ENCODE results near the gene PKLR.
"Not testable (repeated sequence)": the region's sequence is repeated elsewhere in the genome, so short reads cannot be mapped to it uniquely, and the experiment has no call there.

The PKLR gene

GRCh38 chr1:155334962-155335361, 33.7 kb upstream of the PKLR start:
- Histone ChIP-seq H3K4me2 (ENCODE audit: low read depth, low read length) (no peak overlapping the region), H3K9ac (ENCODE audit: low read length) (no peak overlapping the region), H3K9me3 (replicated peaks; ENCODE audit: insufficient read depth, low read length) (no peaks in the 10 kb centered on the region), H3K4me3 (ENCODE audit: low read length) (no peak overlapping the region), H2AFZ (ENCODE audit: low read length) (no peak overlapping the region), H3K36me3 (replicated peaks; ENCODE audit: insufficient read depth, low read length) (0 out of 2 replicates have a peak, but pooled peaks cover 14% of the 10 kb centered on the region), H3K4me1 (ENCODE audit: low read length) (no peaks in the 10 kb centered on the region), H3K27me3 (replicated peaks; ENCODE audit: insufficient read depth, low read length) (no peaks in the 10 kb centered on the region), H3K9me2 (replicated peaks; ENCODE audit: insufficient read depth, low read length) (no peaks in the 10 kb centered on the region), H3K27ac (ENCODE audit: low read length) (no peak overlapping the region), H3K79me2 (ENCODE audit: low read length) (no peaks in the 10 kb centered on the region), H4K20me1 (ENCODE audit: insufficient read depth, low read length) (no peaks in the 10 kb centered on the region), H3F3A (ENCODE audit: insufficient read depth, low read length) (no peaks in the 10 kb centered on the region)
- DNase-seq, result no peak
- no peak for TF ChIP-seq EZH2 (optimal IDR thresholded peaks at IDR 0.05; ENCODE audit: low read depth, low read length)
- no peak for TF ChIP-seq CTCF (IDR thresholded peaks at IDR 0.05; ENCODE audit: low read length)
- no peak for TF ChIP-seq EZH2phosphoT487 (IDR thresholded peaks at IDR 0.05; ENCODE audit: low read length)

- Histone ChIP-seq H3F3A (ENCODE audit: insufficient read depth, low read length) (0 out of 2 replicates have a peak, but pooled peaks cover 4% of the 10 kb centered on the region), H3K9ac (ENCODE audit: low read length) (no peak overlapping the region), H3K27me3 (replicated peaks; ENCODE audit: insufficient read depth, low read length) (no peaks in the 10 kb centered on the region), H3K79me2 (ENCODE audit: low read length) (no peaks in the 10 kb centered on the region), H3K4me2 (ENCODE audit: low read depth, low read length) (no peak overlapping the region), H4K20me1 (ENCODE audit: insufficient read depth, low read length) (no peaks in the 10 kb centered on the region), H3K9me3 (replicated peaks; ENCODE audit: insufficient read depth, low read length) (no peaks in the 10 kb centered on the region), H3K9me2 (replicated peaks; ENCODE audit: insufficient read depth, low read length) (no peaks in the 10 kb centered on the region), H3K4me3 (ENCODE audit: low read length) (no peak overlapping the region), H3K27ac (ENCODE audit: low read length) (no peak overlapping the region), H2AFZ (ENCODE audit: low read length) (no peak overlapping the region), H3K4me1 (ENCODE audit: low read length) (0 out of 2 replicates have a peak, but pooled peaks cover 3% of the 10 kb centered on the region), H3K36me3 (replicated peaks; ENCODE audit: insufficient read depth, low read length) (no peaks in the 10 kb centered on the region)
- TF ChIP-seq EZH2phosphoT487 (IDR thresholded peaks at IDR 0.05; ENCODE audit: low read length) (no peak), CTCF (IDR thresholded peaks at IDR 0.05; ENCODE audit: low read length) (no peak), EZH2 (optimal IDR thresholded peaks at IDR 0.05; ENCODE audit: low read depth, low read length) (no peak)
- no peak for DNase-seq
Measured at GRCh38 chr1:155329980-155330598, 28.9 kb upstream of the PKLR start.

DNA sequence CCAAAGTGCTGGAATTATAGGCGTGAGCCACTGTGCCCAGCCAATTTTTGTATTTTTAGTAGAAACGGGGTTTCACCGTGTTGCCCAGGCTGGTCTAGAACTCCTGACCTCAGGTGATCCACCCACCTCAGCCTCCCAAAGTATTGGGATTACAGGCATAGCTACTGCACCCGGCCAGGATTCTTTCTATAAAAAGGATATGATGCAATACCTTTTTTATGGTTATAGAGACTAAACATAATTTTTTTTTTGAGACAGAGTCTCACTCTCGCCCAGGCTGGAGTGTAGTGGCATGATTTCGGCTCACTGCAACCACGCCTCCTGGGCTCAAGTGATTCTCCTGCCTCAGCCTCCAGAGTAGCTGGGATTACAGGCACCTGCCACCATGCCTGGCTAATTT, 27.6 kb upstream of the PKLR start:
- not testable (repeated sequence) for H3K79me2 ChIP-seq (ENCODE audit: low read length); H3K27me3 ChIP-seq (replicated peaks; ENCODE audit: insufficient read depth, low read length); H3K4me1 ChIP-seq (ENCODE audit: low read length); H3K36me3 ChIP-seq (replicated peaks; ENCODE audit: insufficient read depth, low read length); DNase-seq; H2AFZ ChIP-seq (ENCODE audit: low read length); H3K9me3 ChIP-seq (replicated peaks; ENCODE audit: insufficient read depth, low read length); H4K20me1 ChIP-seq (ENCODE audit: insufficient read depth, low read length); H3K4me2 ChIP-seq (ENCODE audit: low read depth, low read length); H3K9ac ChIP-seq (ENCODE audit: low read length); H3K9me2 ChIP-seq (replicated peaks; ENCODE audit: insufficient read depth, low read length); H3K27ac ChIP-seq (ENCODE audit: low read length); H3K4me3 ChIP-seq (ENCODE audit: low read length)
- peaks cover 13% of the 10 kb centered on the region for H3F3A ChIP-seq (ENCODE audit: insufficient read depth, low read length)

- Histone ChIP-seq H4K20me1 (ENCODE audit: insufficient read depth, low read length) (no peaks in the 10 kb centered on the region), H3K9ac (ENCODE audit: low read length) (no peak overlapping the region), H3K36me3 (replicated peaks; ENCODE audit: insufficient read depth, low read length) (no peaks in the 10 kb centered on the region)
Measured at GRCh38 chr1:155327981-155328380, 26.7 kb upstream of the PKLR start.

More at GRCh38 chr1:155327981-155328380, 26.7 kb upstream of the PKLR start:
- TF ChIP-seq EZH2 (optimal IDR thresholded peaks at IDR 0.05; ENCODE audit: low read depth, low read length) (no peak), EZH2phosphoT487 (IDR thresholded peaks at IDR 0.05; ENCODE audit: low read length) (no peak), CTCF (IDR thresholded peaks at IDR 0.05; ENCODE audit: low read length) (no peak)
- no peak for DNase-seq
- Histone ChIP-seq H3K4me2 (ENCODE audit: low read depth, low read length) (no peak overlapping the region), H3K9me2 (replicated peaks; ENCODE audit: insufficient read depth, low read length) (no peaks in the 10 kb centered on the region), H3K79me2 (ENCODE audit: low read length) (no peaks in the 10 kb centered on the region), H3F3A (ENCODE audit: insufficient read depth, low read length) (peaks cover 22% of the 10 kb centered on the region), H3K4me1 (ENCODE audit: low read length) (0 out of 2 replicates have a peak, but pooled peaks cover 7% of the 10 kb centered on the region), H3K9me3 (replicated peaks; ENCODE audit: insufficient read depth, low read length) (no peaks in the 10 kb centered on the region), H3K27ac (ENCODE audit: low read length) (no peak overlapping the region), H2AFZ (ENCODE audit: low read length) (no peak overlapping the region), H3K4me3 (ENCODE audit: low read length) (no peak overlapping the region), H3K27me3 (replicated peaks; ENCODE audit: insufficient read depth, low read length) (no peaks in the 10 kb centered on the region)

Data from MM.1S (cell line).